ENCODE measurements around the gene KIF26A. TPM values are rescaled to one million over a fixed set of nuclear protein-coding genes. Genes with fewer than 3 reads are reported as not detected.

KIF26A gene
- total RNA-seq, 1 donor from 2014 or later, result 6.3 TPM

- Histone ChIP-seq H3K27me3 (ENCODE audit: control insufficient read depth in 3 of 3, insufficient read depth in 3 of 3, low read length in 3 of 3) (peaks cover 16 to 37% (median 37%) of the 10 kb centered on the region in 3 donors), H3K27ac (ENCODE audit: low read depth, low read length) (no peak overlapping the region)
These were observed 51.4 kb downstream of the KIF26A start for GRCh38 chr14:104189629-104190335.

GRCh38 chr14:104190396-104191000 lies 52.1 kb downstream of the KIF26A start:
- Histone ChIP-seq H3K36me3 (ENCODE audit: control insufficient read depth in 3 of 3, insufficient read depth in 3 of 3, low read length in 3 of 3) (no peaks in the 10 kb centered on the region), H3K4me3 (ENCODE audit: low read length in 3 of 3) (no peak overlapping the region), H3K9ac (ENCODE audit: low read depth in 1 of 3, low read length in 3 of 3) (no peak overlapping the region), H3K4me1 (ENCODE audit: control insufficient read depth in 3 of 3, insufficient read depth in 3 of 3, low read length in 3 of 3) (peaks cover 0 to 2% (median 0%) of the 10 kb centered on the region in 3 donors), H3K27ac (ENCODE audit: low read depth, low read length) (no peak overlapping the region), H3K27me3 (ENCODE audit: control insufficient read depth in 3 of 3, insufficient read depth in 3 of 3, low read length in 3 of 3) (peaks cover 16 to 40% (median 37%) of the 10 kb centered on the region in 3 donors), H3K9me3 (ENCODE audit: control insufficient read depth in 3 of 3, low read length in 3 of 3) (no peaks in the 10 kb centered on the region)

More at GRCh38 chr14:104189629-104190335, 51.4 kb downstream of the KIF26A start:
- Histone ChIP-seq H3K9me3 (ENCODE audit: control insufficient read depth in 3 of 3, low read length in 3 of 3) (no peaks in the 10 kb centered on the region), H3K4me3 (ENCODE audit: low read length in 3 of 3) (no peak overlapping the region), H3K9ac (ENCODE audit: low read depth in 1 of 3, low read length in 3 of 3) (no peak overlapping the region), H3K36me3 (ENCODE audit: control insufficient read depth in 3 of 3, insufficient read depth in 3 of 3, low read length in 3 of 3) (no peaks in the 10 kb centered on the region), H3K4me1 (ENCODE audit: control insufficient read depth in 3 of 3, insufficient read depth in 3 of 3, low read length in 3 of 3) (peaks cover 0 to 2% (median 0%) of the 10 kb centered on the region in 3 donors)

GRCh38 chr14:104191409-104191997 lies 53.1 kb downstream of the KIF26A start:
- H3K27ac ChIP-seq (ENCODE audit: low read depth, low read length), result no peak overlapping the region
- H3K4me3 ChIP-seq (ENCODE audit: low read length in 3 of 3), result no peak overlapping the region
- H3K4me1 ChIP-seq (ENCODE audit: control insufficient read depth in 3 of 3, insufficient read depth in 3 of 3, low read length in 3 of 3), result peaks cover 0 to 2% (median 0%) of the 10 kb centered on the region in 3 donors
- H3K9ac ChIP-seq (ENCODE audit: low read depth in 1 of 3, low read length in 3 of 3), result no peak overlapping the region
- no peaks in the 10 kb centered on the region for H3K36me3 ChIP-seq (ENCODE audit: control insufficient read depth in 3 of 3, insufficient read depth in 3 of 3, low read length in 3 of 3)
- H3K27me3 ChIP-seq (ENCODE audit: control insufficient read depth in 3 of 3, insufficient read depth in 3 of 3, low read length in 3 of 3), result peaks cover 21 to 42% (median 37%) of the 10 kb centered on the region in 3 donors
- H3K9me3 ChIP-seq (ENCODE audit: control insufficient read depth in 3 of 3, low read length in 3 of 3), result no peaks in the 10 kb centered on the region

GRCh38 chr14:104192146-104192882 lies 53.9 kb downstream of the KIF26A start:
- peaks cover 0 to 2% (median 0%) of the 10 kb centered on the region in 3 donors for H3K4me1 ChIP-seq (ENCODE audit: control insufficient read depth in 3 of 3, insufficient read depth in 3 of 3, low read length in 3 of 3)
- H3K36me3 ChIP-seq (ENCODE audit: control insufficient read depth in 3 of 3, insufficient read depth in 3 of 3, low read length in 3 of 3), result no peaks in the 10 kb centered on the region
- no peak overlapping the region for H3K9ac ChIP-seq (ENCODE audit: low read depth in 1 of 3, low read length in 3 of 3)
- no peaks in the 10 kb centered on the region for H3K9me3 ChIP-seq (ENCODE audit: control insufficient read depth in 3 of 3, low read length in 3 of 3)
- H3K4me3 ChIP-seq (ENCODE audit: low read length in 3 of 3), result no peak overlapping the region
- no peak overlapping the region for H3K27ac ChIP-seq (ENCODE audit: low read depth, low read length)
- H3K27me3 ChIP-seq (ENCODE audit: control insufficient read depth in 3 of 3, insufficient read depth in 3 of 3, low read length in 3 of 3), result peaks cover 26 to 45% (median 42%) of the 10 kb centered on the region in 3 donors

- peaks cover 32 to 46% (median 40%) of the 10 kb centered on the region in 3 donors for H3K27me3 ChIP-seq (ENCODE audit: control insufficient read depth in 3 of 3, insufficient read depth in 3 of 3, low read length in 3 of 3)
- no peak overlapping the region for H3K4me3 ChIP-seq (ENCODE audit: low read length in 3 of 3)
- no peaks in the 10 kb centered on the region for H3K9me3 ChIP-seq (ENCODE audit: control insufficient read depth in 3 of 3, low read length in 3 of 3)
- peaks cover 0 to 2% (median 0%) of the 10 kb centered on the region in 3 donors for H3K4me1 ChIP-seq (ENCODE audit: control insufficient read depth in 3 of 3, insufficient read depth in 3 of 3, low read length in 3 of 3)
- no peak overlapping the region for H3K27ac ChIP-seq (ENCODE audit: low read depth, low read length)
- H3K36me3 ChIP-seq (ENCODE audit: control insufficient read depth in 3 of 3, insufficient read depth in 3 of 3, low read length in 3 of 3), result no peaks in the 10 kb centered on the region
- no peak overlapping the region for H3K9ac ChIP-seq (ENCODE audit: low read depth in 1 of 3, low read length in 3 of 3)
These were observed 54.5 kb downstream of the KIF26A start for GRCh38 chr14:104192883-104193245.

GRCh38 chr14:104194016-104194415 lies 55.6 kb downstream of the KIF26A start:
- H3K27me3 ChIP-seq (ENCODE audit: control insufficient read depth in 3 of 3, insufficient read depth in 3 of 3, low read length in 3 of 3), result peaks cover 33 to 52% (median 40%) of the 10 kb centered on the region in 3 donors
- H3K27ac ChIP-seq (ENCODE audit: low read depth, low read length), result no peak overlapping the region
- H3K9me3 ChIP-seq (ENCODE audit: control insufficient read depth in 3 of 3, low read length in 3 of 3), result no peaks in the 10 kb centered on the region
- no peak overlapping the region for H3K9ac ChIP-seq (ENCODE audit: low read depth in 1 of 3, low read length in 3 of 3)
- H3K4me1 ChIP-seq (ENCODE audit: control insufficient read depth in 3 of 3, insufficient read depth in 3 of 3, low read length in 3 of 3), result no peaks in the 10 kb centered on the region
- no peaks in the 10 kb centered on the region for H3K36me3 ChIP-seq (ENCODE audit: control insufficient read depth in 3 of 3, insufficient read depth in 3 of 3, low read length in 3 of 3)
- H3K4me3 ChIP-seq (ENCODE audit: low read length in 3 of 3), result no peak overlapping the region

GRCh38 chr14:104194716-104195115 lies 56.3 kb downstream of the KIF26A start:
- H3K27ac ChIP-seq (ENCODE audit: low read depth, low read length), result no peak overlapping the region
- H3K9me3 ChIP-seq (ENCODE audit: control insufficient read depth in 3 of 3, low read length in 3 of 3), result no peaks in the 10 kb centered on the region
- no peaks in the 10 kb centered on the region for H3K36me3 ChIP-seq (ENCODE audit: control insufficient read depth in 3 of 3, insufficient read depth in 3 of 3, low read length in 3 of 3)
- H3K4me3 ChIP-seq (ENCODE audit: low read length in 3 of 3), result no peak overlapping the region
- peaks cover 27 to 45% (median 40%) of the 10 kb centered on the region in 3 donors for H3K27me3 ChIP-seq (ENCODE audit: control insufficient read depth in 3 of 3, insufficient read depth in 3 of 3, low read length in 3 of 3)
- no peak overlapping the region for H3K9ac ChIP-seq (ENCODE audit: low read depth in 1 of 3, low read length in 3 of 3)
- no peaks in the 10 kb centered on the region for H3K4me1 ChIP-seq (ENCODE audit: control insufficient read depth in 3 of 3, insufficient read depth in 3 of 3, low read length in 3 of 3)

GRCh38 chr14:104195361-104195760 lies 57.0 kb downstream of the KIF26A start:
- Histone ChIP-seq H3K9me3 (ENCODE audit: control insufficient read depth in 3 of 3, low read length in 3 of 3) (no peaks in the 10 kb centered on the region), H3K27me3 (ENCODE audit: control insufficient read depth in 3 of 3, insufficient read depth in 3 of 3, low read length in 3 of 3) (peaks cover 25 to 39% (median 38%) of the 10 kb centered on the region in 3 donors), H3K27ac (ENCODE audit: low read depth, low read length) (no peak overlapping the region), H3K4me3 (ENCODE audit: low read length in 3 of 3) (no peak overlapping the region), H3K36me3 (ENCODE audit: control insufficient read depth in 3 of 3, insufficient read depth in 3 of 3, low read length in 3 of 3) (no peaks in the 10 kb centered on the region), H3K4me1 (ENCODE audit: control insufficient read depth in 3 of 3, insufficient read depth in 3 of 3, low read length in 3 of 3) (no peaks in the 10 kb centered on the region), H3K9ac (ENCODE audit: low read depth in 1 of 3, low read length in 3 of 3) (no peak overlapping the region)

- Histone ChIP-seq H3K36me3 (ENCODE audit: control insufficient read depth in 3 of 3, insufficient read depth in 3 of 3, low read length in 3 of 3) (no peaks in the 10 kb centered on the region), H3K27me3 (ENCODE audit: control insufficient read depth in 3 of 3, insufficient read depth in 3 of 3, low read length in 3 of 3) (peaks cover 25 to 36% (median 35%) of the 10 kb centered on the region in 3 donors), H3K4me1 (ENCODE audit: control insufficient read depth in 3 of 3, insufficient read depth in 3 of 3, low read length in 3 of 3) (no peaks in the 10 kb centered on the region), H3K4me3 (ENCODE audit: low read length in 3 of 3) (no peak overlapping the region), H3K9ac (ENCODE audit: low read depth in 1 of 3, low read length in 3 of 3) (no peak overlapping the region), H3K27ac (ENCODE audit: low read depth, low read length) (no peak overlapping the region), H3K9me3 (ENCODE audit: control insufficient read depth in 3 of 3, low read length in 3 of 3) (no peaks in the 10 kb centered on the region)
These were observed 57.5 kb downstream of the KIF26A start for GRCh38 chr14:104195878-104196277.
